Skeletal muscle tissue (tissue), 4 donors: ENCODE data around the gene ITM2C. TPM values are rescaled to one million over a fixed set of nuclear protein-coding genes. Genes with fewer than 3 reads are reported as not detected.
A peak's percentile ranks its signal among the peaks of the same experiment; 100 is the strongest.

Experiments
- H3K27ac ChIP-seq: one replicate; pipeline ENCODE4 v1.7.0; 2013; ENCODE audit warnings: mild to moderate bottlenecking, low read depth, low read length, inconsistent platforms
- H3K27me3 ChIP-seq, 3 donors: one replicate each; pipeline ENCODE4 v1.7.0; 2013; ENCODE audit warnings: low read length in 3 of 3; ENCODE audit not compliant: control insufficient read depth in 3 of 3, insufficient read depth in 3 of 3
- H3K36me3 ChIP-seq, 3 donors: one replicate each; pipeline ENCODE4 v1.7.0; 2013; ENCODE audit warnings: low read length in 3 of 3; ENCODE audit not compliant: control insufficient read depth in 3 of 3, insufficient read depth in 3 of 3
- H3K4me1 ChIP-seq, 3 donors: one replicate each; pipeline ENCODE4 v1.7.0; 2013; ENCODE audit warnings: low read length in 3 of 3, mild to moderate bottlenecking in 3 of 3; ENCODE audit not compliant: control insufficient read depth in 3 of 3, insufficient read depth in 3 of 3
- H3K4me3 ChIP-seq, 3 donors: one replicate each; pipeline ENCODE4 v1.7.0; 2013; ENCODE audit warnings: low read length in 3 of 3
- H3K9ac ChIP-seq, 3 donors: one replicate each; pipeline ENCODE4 v1.7.0; 2013; ENCODE audit warnings: low read length in 3 of 3, mild to moderate bottlenecking in 3 of 3, moderate library complexity in 2 of 3, low read depth in 1 of 3
- H3K9me3 ChIP-seq, 3 donors: one replicate each; pipeline ENCODE4 v1.7.0; 2013; ENCODE audit warnings: low read length in 3 of 3; ENCODE audit not compliant: control insufficient read depth in 3 of 3
- total RNA-seq: library from RNA; depleted of rRNA; stranded (reverse); fragments of >200 nt; gene quantifications from one replicate; pipeline ENCODE4 v1.2.3, GENCODE V29; 2014
- donor health status: Osteomylitis.

The ITM2C gene
- total RNA-seq, 1 donor from 2014 or later: 84.0 TPM

- peaks cover 21 to 42% (median 29%) of the 10 kb centered on the region in 3 donors for H3K27me3 ChIP-seq
- no peaks in the 10 kb centered on the region for H3K36me3 ChIP-seq
- peak overlapping the region in 1 of 3 donors; percentile 50 for H3K9ac ChIP-seq
- H3K4me1 ChIP-seq: peaks cover 9 to 17% (median 10%) of the 10 kb centered on the region in 3 donors
- peak overlapping the region in 1 of 3 donors; percentile 35 for H3K4me3 ChIP-seq
- no peak overlapping the region for H3K27ac ChIP-seq
- H3K9me3 ChIP-seq: peaks cover 0 to 3% (median 0%) of the 10 kb centered on the region in 3 donors
These were observed 36.9 kb upstream of the ITM2C start for GRCh38 chr2:230827774-230828271.

GRCh38 chr2:230828272-230828961 lies 36.3 kb upstream of the ITM2C start:
- Histone ChIP-seq H3K27me3 (peaks cover 21 to 42% (median 29%) of the 10 kb centered on the region in 3 donors), H3K9ac (peak overlapping the region in 1 of 3 donors; percentile 50), H3K27ac (no peak overlapping the region)

GRCh38 chr2:230829293-230829692 lies 35.4 kb upstream of the ITM2C start:
- Histone ChIP-seq H3K27ac (no peak overlapping the region), H3K27me3 (peaks cover 21 to 42% (median 29%) of the 10 kb centered on the region in 3 donors), H3K9ac (no peak overlapping the region), H3K4me3 (no peak overlapping the region), H3K4me1 (peaks cover 3 to 5% (median 4%) of the 10 kb centered on the region in 3 donors), H3K36me3 (no peaks in the 10 kb centered on the region), H3K9me3 (peaks cover 0 to 3% (median 0%) of the 10 kb centered on the region in 3 donors)

More at GRCh38 chr2:230828272-230828961, 36.3 kb upstream of the ITM2C start:
- Histone ChIP-seq H3K36me3 (no peaks in the 10 kb centered on the region), H3K4me1 (peaks cover 6 to 13% (median 9%) of the 10 kb centered on the region in 3 donors), H3K9me3 (peaks cover 0 to 3% (median 0%) of the 10 kb centered on the region in 3 donors), H3K4me3 (peak overlapping the region in 1 of 3 donors; percentile 35)

GRCh38 chr2:230829959-230830358 lies 34.8 kb upstream of the ITM2C start:
- H3K36me3 ChIP-seq: no peaks in the 10 kb centered on the region
- peaks cover 0 to 3% (median 3%) of the 10 kb centered on the region in 3 donors for H3K4me1 ChIP-seq
- H3K9ac ChIP-seq: no peak overlapping the region
- H3K27ac ChIP-seq: no peak overlapping the region
- peaks cover 21 to 42% (median 29%) of the 10 kb centered on the region in 3 donors for H3K27me3 ChIP-seq
- H3K4me3 ChIP-seq: no peak overlapping the region
- peaks cover 0 to 3% (median 0%) of the 10 kb centered on the region in 3 donors for H3K9me3 ChIP-seq

- no peak overlapping the region for H3K4me3 ChIP-seq
- H3K27me3 ChIP-seq: peaks cover 21 to 42% (median 29%) of the 10 kb centered on the region in 3 donors
- no peak overlapping the region for H3K9ac ChIP-seq
These were observed 34.3 kb upstream of the ITM2C start for GRCh38 chr2:230830428-230830827.

GRCh38 chr2:230840301-230840700 lies 24.4 kb upstream of the ITM2C start:
- Histone ChIP-seq H3K9ac (no peak overlapping the region), H3K36me3 (no peaks in the 10 kb centered on the region), H3K4me3 (no peak overlapping the region), H3K27me3 (peaks cover 4 to 12% (median 8%) of the 10 kb centered on the region in 3 donors), H3K9me3 (peaks cover 3 to 5% (median 3%) of the 10 kb centered on the region in 3 donors), H3K27ac (no peak overlapping the region), H3K4me1 (no peaks in the 10 kb centered on the region)

More at GRCh38 chr2:230830428-230830827, 34.3 kb upstream of the ITM2C start:
- H3K27ac ChIP-seq: no peak overlapping the region
- peaks cover 0 to 3% (median 3%) of the 10 kb centered on the region in 3 donors for H3K4me1 ChIP-seq
- H3K36me3 ChIP-seq: no peaks in the 10 kb centered on the region
- peaks cover 0 to 3% (median 0%) of the 10 kb centered on the region in 3 donors for H3K9me3 ChIP-seq

GRCh38 chr2:230842473-230842872 lies 22.3 kb upstream of the ITM2C start:
- H3K36me3 ChIP-seq: no peaks in the 10 kb centered on the region
- H3K27ac ChIP-seq: no peak overlapping the region
- peaks cover 4 to 9% (median 5%) of the 10 kb centered on the region in 3 donors for H3K9me3 ChIP-seq
- H3K4me3 ChIP-seq: no peak overlapping the region
- peaks cover 4 to 14% (median 8%) of the 10 kb centered on the region in 3 donors for H3K27me3 ChIP-seq
- H3K4me1 ChIP-seq: no peaks in the 10 kb centered on the region
- no peak overlapping the region for H3K9ac ChIP-seq

GRCh38 chr2:230843132-230843531 lies 21.6 kb upstream of the ITM2C start:
- Histone ChIP-seq H3K4me1 (peaks cover 0 to 3% (median 0%) of the 10 kb centered on the region in 3 donors), H3K27ac (no peak overlapping the region), H3K27me3 (peaks cover 4 to 14% (median 8%) of the 10 kb centered on the region in 3 donors), H3K36me3 (no peaks in the 10 kb centered on the region), H3K9ac (no peak overlapping the region), H3K9me3 (peaks cover 4 to 8% (median 5%) of the 10 kb centered on the region in 3 donors), H3K4me3 (no peak overlapping the region)

GRCh38 chr2:230846360-230846759 lies 18.4 kb upstream of the ITM2C start:
- H3K9me3 ChIP-seq: peaks cover 2 to 6% (median 4%) of the 10 kb centered on the region in 3 donors
- H3K4me1 ChIP-seq: peaks cover 0 to 3% (median 0%) of the 10 kb centered on the region in 3 donors
- no peak overlapping the region for H3K27ac ChIP-seq
- H3K27me3 ChIP-seq: peaks cover 10 to 24% (median 16%) of the 10 kb centered on the region in 3 donors
- no peak overlapping the region for H3K9ac ChIP-seq
- H3K36me3 ChIP-seq: no peaks in the 10 kb centered on the region
- no peak overlapping the region for H3K4me3 ChIP-seq

GRCh38 chr2:230847883-230848388 lies 16.8 kb upstream of the ITM2C start:
- no peak overlapping the region for H3K9ac ChIP-seq
- H3K4me3 ChIP-seq: no peak overlapping the region

More at GRCh38 chr2:230847883-230848388, 16.8 kb upstream of the ITM2C start:
- Histone ChIP-seq H3K4me1 (peaks cover 0 to 3% (median 0%) of the 10 kb centered on the region in 3 donors), H3K27ac (no peak overlapping the region), H3K27me3 (peaks cover 4 to 26% (median 20%) of the 10 kb centered on the region in 3 donors), H3K9me3 (peaks cover 4 to 6% (median 5%) of the 10 kb centered on the region in 3 donors), H3K36me3 (no peaks in the 10 kb centered on the region)
